Ecto neural progenitor cell (in vitro differentiated cells): ENCODE measurements around the gene FOXL3.
"Not testable (repeated sequence)": the region's sequence is repeated elsewhere in the genome, so short reads cannot be mapped to it uniquely, and the experiment has no call there.

Experiments
- DNase-seq: peaks from one replicate; pipeline ENCODE4 v3.0.0-alpha.2; 2018; ENCODE audit warnings: low spot score

FOXL3 gene

GRCh38 chr7:255038-255435 is 34.9 kb upstream of the FOXL3 start:
- no peak for DNase-seq

GRCh38 chr7:255721-256361 is 34.1 kb upstream of the FOXL3 start:
- DNase-seq: no peak

GRCh38 chr7:256461-256940 is 33.5 kb upstream of the FOXL3 start:
- DNase-seq: no peak

DNA sequence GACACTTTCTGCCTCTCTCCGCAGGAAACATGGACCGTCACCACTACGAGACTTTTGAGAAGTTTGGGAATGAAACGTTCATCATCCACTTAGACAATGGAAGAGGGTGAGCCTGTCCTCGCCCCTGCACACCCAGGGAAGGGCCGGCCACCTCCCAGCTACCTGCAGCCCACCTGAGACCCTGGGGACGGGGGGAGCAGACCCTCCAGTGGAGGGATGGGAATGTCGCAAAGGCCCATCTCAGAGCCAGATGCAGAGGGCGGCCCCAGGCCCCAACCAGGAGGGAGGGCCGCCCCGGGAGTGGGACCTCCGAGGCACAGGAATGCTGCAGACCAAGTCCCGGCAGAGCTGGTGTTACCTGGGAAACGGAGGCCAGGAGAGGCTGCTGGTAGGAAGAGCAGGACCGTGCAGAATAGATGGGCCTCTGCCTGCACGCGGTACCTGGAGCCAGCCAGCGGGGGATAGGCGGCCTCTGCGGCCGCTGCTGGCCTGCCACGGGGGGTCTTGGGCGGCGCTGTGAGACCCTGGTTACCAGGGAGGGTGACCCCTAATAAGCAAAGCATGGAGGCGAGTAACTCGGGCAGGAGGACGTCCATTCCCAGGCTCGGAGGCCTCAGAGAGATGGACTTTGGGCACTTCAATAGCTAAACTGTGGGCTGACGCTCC is 32.9 kb upstream of the FOXL3 start:
- no peak for DNase-seq

GRCh38 chr7:257647-257992 is 32.4 kb upstream of the FOXL3 start:
- DNase-seq: no peak

DNA sequence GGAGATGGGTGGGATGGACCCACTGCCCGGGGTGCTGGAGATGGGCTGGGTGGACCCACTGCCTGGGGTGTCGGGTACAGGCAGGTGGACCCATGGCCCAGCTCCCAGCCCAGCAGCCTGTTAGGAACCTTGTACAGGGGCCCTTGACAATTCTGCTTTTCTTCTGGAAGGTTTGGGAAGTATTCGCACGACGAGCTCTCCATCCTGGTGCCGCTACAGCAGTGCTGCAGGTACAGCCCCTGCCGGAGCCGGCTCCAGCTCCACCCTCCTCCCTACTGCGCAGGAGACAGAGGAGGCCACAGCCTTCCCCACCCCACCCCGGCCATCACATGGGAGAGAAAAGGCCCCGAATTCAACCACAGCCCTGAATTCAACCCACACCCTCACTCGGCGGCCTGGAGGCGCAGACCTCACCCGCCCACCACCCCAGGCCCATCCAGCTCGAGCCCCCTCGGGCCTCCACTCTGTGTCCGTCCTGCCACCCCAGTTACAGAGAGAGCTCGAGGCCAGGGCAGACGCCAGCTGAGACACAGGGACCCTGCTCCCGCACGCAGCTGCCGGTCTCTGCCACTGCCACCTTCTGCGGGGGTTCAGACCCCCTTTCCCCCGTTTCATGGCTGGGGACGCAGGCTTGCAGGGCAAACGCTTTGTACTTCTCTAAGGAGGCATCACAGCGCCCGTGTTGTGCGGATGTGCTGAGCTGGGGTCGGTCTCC is 31.3 kb upstream of the FOXL3 start:
- no peak for DNase-seq

GRCh38 chr7:259191-259505 is 30.8 kb upstream of the FOXL3 start:
- no peak for DNase-seq

- DNase-seq: no peak
These were observed 30.1 kb upstream of the FOXL3 start for GRCh38 chr7:259751-260405.

- DNase-seq: no peak
These were observed 29.3 kb upstream of the FOXL3 start for GRCh38 chr7:260441-261281.

GRCh38 chr7:261341-262250 is 28.4 kb upstream of the FOXL3 start:
- DNase-seq: no peak

GRCh38 chr7:262251-262572 is 27.8 kb upstream of the FOXL3 start:
- DNase-seq: no peak

DNA sequence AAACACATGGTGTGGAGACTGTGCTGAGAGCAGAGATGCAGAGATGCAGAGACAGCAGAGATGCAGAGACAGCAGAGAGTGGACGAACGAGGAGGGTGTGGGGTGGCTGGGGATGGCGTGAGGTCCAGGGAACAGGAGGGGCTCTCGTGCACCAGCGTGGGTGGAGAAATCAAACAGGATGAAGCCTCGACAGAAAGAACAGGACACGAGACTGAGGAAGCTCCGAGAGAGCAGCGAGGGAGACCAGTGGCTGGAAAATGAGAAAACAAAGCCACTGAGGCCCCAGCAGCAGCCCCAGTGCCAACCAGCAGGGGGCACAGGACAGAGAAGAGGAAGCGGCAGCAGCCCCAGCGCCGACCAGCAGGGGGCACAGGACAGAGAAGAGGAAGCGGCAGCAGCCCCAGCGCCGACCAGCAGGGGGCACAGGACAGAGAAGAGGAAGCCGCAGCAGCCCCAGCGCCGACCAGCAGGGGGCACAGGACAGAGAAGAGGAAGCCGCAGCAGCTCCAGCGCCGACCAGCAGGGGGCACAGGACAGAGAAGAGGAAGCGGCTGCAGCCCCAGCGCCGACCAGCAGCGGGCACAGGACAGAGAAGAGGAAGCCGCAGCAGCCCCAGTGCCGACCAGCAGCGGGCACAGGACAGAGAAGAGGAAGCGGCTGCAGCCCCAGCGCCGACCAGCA is 27.2 kb upstream of the FOXL3 start:
- DNase-seq: not testable (repeated sequence)

GRCh38 chr7:263483-264351 is 26.3 kb upstream of the FOXL3 start:
- not testable (repeated sequence) for DNase-seq

DNA sequence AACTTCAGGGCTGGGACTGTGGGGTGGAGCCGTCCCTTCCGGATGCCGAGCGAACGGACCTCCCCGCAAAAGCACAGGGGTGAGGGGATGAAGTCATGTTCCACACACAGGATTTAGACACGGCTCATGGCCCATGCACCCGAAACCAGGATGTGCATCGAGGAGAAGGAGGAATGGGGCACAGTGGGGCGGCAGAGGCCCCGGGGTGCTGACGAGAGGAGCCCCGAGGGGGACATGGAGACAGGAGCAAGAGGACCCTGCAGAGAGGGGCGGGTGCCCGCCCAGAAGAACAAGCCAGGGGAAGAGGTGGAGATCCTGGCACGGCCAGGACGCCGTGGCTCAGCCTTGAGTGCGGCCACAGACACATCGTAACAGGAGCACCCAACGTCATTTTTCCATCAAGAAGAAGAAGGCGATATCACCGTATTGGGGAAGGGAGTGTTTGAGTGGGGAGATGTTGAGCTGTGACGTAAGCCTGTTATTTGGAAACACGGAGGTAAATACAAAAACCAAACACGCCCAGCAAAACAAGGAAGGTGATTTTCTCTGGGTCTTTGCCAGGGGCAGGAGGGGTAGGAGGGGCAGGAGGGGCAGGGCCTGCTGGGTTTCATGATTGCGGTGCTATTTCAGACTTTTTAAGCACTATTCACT is 25.3 kb upstream of the FOXL3 start:
- DNase-seq: no peak

GRCh38 chr7:265192-265997 is 24.6 kb upstream of the FOXL3 start:
- DNase-seq: no peak

- DNase-seq: no peak
These were observed 23.7 kb upstream of the FOXL3 start for GRCh38 chr7:265998-266850.
